ENCODE results near the gene CD59. TPM values are rescaled to one million over a fixed set of nuclear protein-coding genes. Genes with fewer than 3 reads are reported as not detected.

The CD59 gene
- total and polyA plus RNA-seq, 10 of the 15 experiments (the other 5 are each of a cell fraction or from before 2014, with no cell fraction given): 55.5 to 256 (median 181) TPM

GRCh38 chr11:33682446-33682845 is 53.8 kb downstream of the CD59 start:
- in situ Hi-C loops (cut with MboI) (no loop called here), intact Hi-C loops (cut with micrococcal nuclease; ENCODE audit: unreplicated experiment) (no loop called here)
- no peaks in the 10 kb centered on the region for H3K4me1 ChIP-seq (ENCODE audit: control insufficient read depth, insufficient read depth, low read length)
- no peak overlapping the region for H3K4me2 ChIP-seq (ENCODE audit: control insufficient read depth, insufficient read depth)
- SMC1A ChIA-PET (ENCODE audit: uncharacterized antibody, unreplicated experiment): interaction anchor here (0.7 to 1.2 kb wide), 2 partner anchors 60 to 144 kb away, joined by 3 read pairs; no protein-coding TSS in a partner anchor
- RAD21 ChIA-PET (ENCODE audit: unreplicated experiment): interaction anchor here (1.5 kb wide), 1 partner anchor 140 kb away, joined by 3 read pairs; no protein-coding TSS in a partner anchor
- H3K36me3 ChIP-seq (ENCODE audit: control insufficient read depth in 2 of 2, insufficient read depth in 2 of 2, low read length in 1 of 2): no peaks in the 10 kb centered on the region
- ATAC-seq (no peak), DNase-seq (ENCODE audit: low read depth, low spot score) (no peak), FAIRE-seq (no peak)
- H3K27ac ChIP-seq (ENCODE audit: control insufficient read depth, insufficient read depth): no peak overlapping the region
- H3K79me2 ChIP-seq (ENCODE audit: control insufficient read depth, insufficient read depth, low read length): no peaks in the 10 kb centered on the region
- CTCF ChIA-PET: interaction anchor here (0.8 to 1.0 kb wide), 2 partner anchors 16 to 60 kb away, joined by 3 read pairs; no protein-coding TSS in a partner anchor
- no peaks in the 10 kb centered on the region for H4K20me1 ChIP-seq (ENCODE audit: control insufficient read depth, insufficient read depth)
- no peak overlapping the region for H3K9ac ChIP-seq (ENCODE audit: control insufficient read depth, insufficient read depth, low read length)
- WGBS (ENCODE audit: insufficient coverage, insufficient replicate concordance, low lambda C conversion rate, missing lambda C conversion rate): 88% methylated on average over 4 of the region's 4 CpGs
- H3K27me3 ChIP-seq (replicated peaks in 1 of 2; ENCODE audit: control insufficient read depth in 2 of 2, insufficient read depth in 2 of 2, low read length in 1 of 2): no peaks in the 10 kb centered on the region
- H3K9me3 ChIP-seq (replicated peaks; ENCODE audit: control insufficient read depth, insufficient read depth, low read length): peaks cover 5% of the 10 kb centered on the region; the same call in 2 of the 3 replicates
- H2AFZ ChIP-seq (ENCODE audit: control insufficient read depth, low read depth, low read length): no peak overlapping the region
- TF ChIP-seq CBFB (IDR thresholded peaks at IDR 0.05; ENCODE audit: low read depth) (no peak), CREM (IDR thresholded peaks at IDR 0.05; ENCODE audit: low read depth) (no peak), PAX8 (IDR thresholded peaks at IDR 0.05) (no peak), RELB (IDR thresholded peaks at IDR 0.05; ENCODE audit: low read depth) (no peak), FOXK2 (IDR thresholded peaks at IDR 0.05) (no peak), TARDBP (IDR thresholded peaks at IDR 0.05; ENCODE audit: borderline replicate concordance) (no peak), SUZ12 (IDR thresholded peaks at IDR 0.05; ENCODE audit: unreplicated experiment) (no peak), RAD21 (IDR thresholded peaks at IDR 0.05; ENCODE audit: insufficient read depth, low read depth, low read length) (no peak), SUPT20H (IDR thresholded peaks at IDR 0.05; ENCODE audit: borderline replicate concordance, control insufficient read depth, low read depth, low read length) (no peak), ZBED1 (IDR thresholded peaks at IDR 0.05; ENCODE audit: borderline replicate concordance) (no peak), FOXM1 (IDR thresholded peaks at IDR 0.05; ENCODE audit: low read depth, low read length) (no peak), SMARCA5 (IDR thresholded peaks at IDR 0.05) (no peak), MAX (IDR thresholded peaks at IDR 0.05; ENCODE audit: low read depth, low read length) (no peak), ETV6 (conservative IDR thresholded peaks at IDR 0.05 in 1 of 2, IDR thresholded peaks at IDR 0.05 in 1 of 2; ENCODE audit: borderline replicate concordance in 1 of 2, low read depth in 1 of 2) (no peak), MTA2 (IDR thresholded peaks at IDR 0.05; ENCODE audit: low read depth) (no peak)
- TF ChIP-seq, protein P1, sequence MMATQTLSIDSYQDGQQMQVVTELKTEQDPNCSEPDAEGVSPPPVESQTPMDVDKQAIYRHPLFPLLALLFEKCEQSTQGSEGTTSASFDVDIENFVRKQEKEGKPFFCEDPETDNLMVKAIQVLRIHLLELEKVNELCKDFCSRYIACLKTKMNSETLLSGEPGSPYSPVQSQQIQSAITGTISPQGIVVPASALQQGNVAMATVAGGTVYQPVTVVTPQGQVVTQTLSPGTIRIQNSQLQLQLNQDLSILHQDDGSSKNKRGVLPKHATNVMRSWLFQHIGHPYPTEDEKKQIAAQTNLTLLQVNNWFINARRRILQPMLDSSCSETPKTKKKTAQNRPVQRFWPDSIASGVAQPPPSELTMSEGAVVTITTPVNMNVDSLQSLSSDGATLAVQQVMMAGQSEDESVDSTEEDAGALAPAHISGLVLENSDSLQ (IDR thresholded peaks at IDR 0.05): no peak
- TF ChIP-seq, protein P2, sequence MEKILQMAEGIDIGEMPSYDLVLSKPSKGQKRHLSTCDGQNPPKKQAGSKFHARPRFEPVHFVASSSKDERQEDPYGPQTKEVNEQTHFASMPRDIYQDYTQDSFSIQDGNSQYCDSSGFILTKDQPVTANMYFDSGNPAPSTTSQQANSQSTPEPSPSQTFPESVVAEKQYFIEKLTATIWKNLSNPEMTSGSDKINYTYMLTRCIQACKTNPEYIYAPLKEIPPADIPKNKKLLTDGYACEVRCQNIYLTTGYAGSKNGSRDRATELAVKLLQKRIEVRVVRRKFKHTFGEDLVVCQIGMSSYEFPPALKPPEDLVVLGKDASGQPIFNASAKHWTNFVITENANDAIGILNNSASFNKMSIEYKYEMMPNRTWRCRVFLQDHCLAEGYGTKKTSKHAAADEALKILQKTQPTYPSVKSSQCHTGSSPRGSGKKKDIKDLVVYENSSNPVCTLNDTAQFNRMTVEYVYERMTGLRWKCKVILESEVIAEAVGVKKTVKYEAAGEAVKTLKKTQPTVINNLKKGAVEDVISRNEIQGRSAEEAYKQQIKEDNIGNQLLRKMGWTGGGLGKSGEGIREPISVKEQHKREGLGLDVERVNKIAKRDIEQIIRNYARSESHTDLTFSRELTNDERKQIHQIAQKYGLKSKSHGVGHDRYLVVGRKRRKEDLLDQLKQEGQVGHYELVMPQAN (conservative IDR thresholded peaks at IDR 0.05): no peak
- no TSS peak for BruUV-seq (replicated peaks)
- POLR2A ChIA-PET: no interaction called here
- no peak overlapping the region for H3K4me3 ChIP-seq
